PFSK-1 (cell line): ENCODE measurements around the gene ITFG2.

ENCODE experiments used
- FOXP2 ChIP-seq: optimal IDR thresholded peaks from 2 replicates; pipeline ENCODE3; 2011; ENCODE audit warnings: borderline replicate concordance, control low read depth, inconsistent platforms; ENCODE audit not compliant: insufficient read depth; ENCODE audit errors: extremely low read length, extremely low read depth
- POLR2AphosphoS5 ChIP-seq: IDR thresholded peaks from 2 replicates; pipeline ENCODE4 v1.6.1; 2012; ENCODE audit warnings: low read depth, mild to moderate bottlenecking, control low read depth, low read length, moderate library complexity
- SIN3A ChIP-seq: IDR thresholded peaks from 2 replicates; pipeline ENCODE4 v1.6.1; 2012; ENCODE audit warnings: mild to moderate bottlenecking, low read length, moderate library complexity, borderline replicate concordance; ENCODE audit not compliant: insufficient read depth
- TAF1 ChIP-seq: IDR thresholded peaks from 2 replicates; pipeline ENCODE4 v1.6.1; 2012; ENCODE audit warnings: low read length, control low read depth, borderline replicate concordance; ENCODE audit not compliant: insufficient read depth
- TF ChIP-seq, protein P1 (sequence below), 2 experiments: IDR thresholded peaks; 2 replicates each; pipeline versions ENCODE4 v1.6.1 to v1.8.0; 2011 to 2012; ENCODE audit warnings: low read depth in 2 of 2, low read length in 2 of 2, control low read depth in 1 of 2, inconsistent platforms in 1 of 2, mild to moderate bottlenecking in 1 of 2, moderate library complexity in 1 of 2; ENCODE audit not compliant: insufficient read depth in 1 of 2

The ITFG2 gene

DNA sequence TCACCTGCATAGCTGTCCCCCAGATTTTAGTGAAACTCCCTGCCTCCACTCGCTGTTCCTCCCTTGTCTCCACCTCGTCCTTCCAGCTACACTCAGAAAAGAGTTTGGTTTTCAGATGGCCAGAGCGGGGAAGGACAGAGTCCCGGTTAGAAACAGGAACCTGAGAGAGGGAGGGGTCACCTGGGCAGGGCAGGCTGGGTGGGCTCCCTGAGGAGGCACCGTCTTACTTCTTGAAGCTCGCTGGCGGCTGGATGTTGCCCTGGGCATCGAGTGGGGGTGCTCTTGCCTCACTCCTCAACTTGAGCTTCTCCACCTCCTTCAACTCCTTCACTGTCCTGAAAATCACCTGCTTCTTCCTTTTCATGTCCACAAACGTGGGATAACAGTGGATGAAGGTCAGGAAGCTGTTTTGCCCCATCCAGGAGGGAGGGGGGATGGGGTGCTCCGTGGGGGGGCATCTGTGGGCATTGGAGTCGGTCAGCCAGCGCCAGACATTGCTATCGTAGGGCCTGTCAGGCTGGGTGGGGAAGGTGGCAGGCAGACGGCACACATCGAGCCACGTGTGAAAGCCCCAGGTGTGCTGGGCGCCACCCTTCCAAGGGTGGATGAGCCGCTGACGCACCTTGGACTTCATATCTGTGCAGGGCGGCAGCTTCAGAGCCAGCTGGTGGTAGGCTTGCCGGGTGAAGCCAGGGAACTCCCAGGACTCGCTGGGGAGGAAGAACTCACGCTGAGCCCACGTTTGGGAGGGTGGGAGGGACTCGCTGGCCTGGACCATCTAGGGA lies 42.4 kb downstream of the ITFG2 start:
- no peak for TF ChIP-seq SIN3A
- TF ChIP-seq, protein P1, sequence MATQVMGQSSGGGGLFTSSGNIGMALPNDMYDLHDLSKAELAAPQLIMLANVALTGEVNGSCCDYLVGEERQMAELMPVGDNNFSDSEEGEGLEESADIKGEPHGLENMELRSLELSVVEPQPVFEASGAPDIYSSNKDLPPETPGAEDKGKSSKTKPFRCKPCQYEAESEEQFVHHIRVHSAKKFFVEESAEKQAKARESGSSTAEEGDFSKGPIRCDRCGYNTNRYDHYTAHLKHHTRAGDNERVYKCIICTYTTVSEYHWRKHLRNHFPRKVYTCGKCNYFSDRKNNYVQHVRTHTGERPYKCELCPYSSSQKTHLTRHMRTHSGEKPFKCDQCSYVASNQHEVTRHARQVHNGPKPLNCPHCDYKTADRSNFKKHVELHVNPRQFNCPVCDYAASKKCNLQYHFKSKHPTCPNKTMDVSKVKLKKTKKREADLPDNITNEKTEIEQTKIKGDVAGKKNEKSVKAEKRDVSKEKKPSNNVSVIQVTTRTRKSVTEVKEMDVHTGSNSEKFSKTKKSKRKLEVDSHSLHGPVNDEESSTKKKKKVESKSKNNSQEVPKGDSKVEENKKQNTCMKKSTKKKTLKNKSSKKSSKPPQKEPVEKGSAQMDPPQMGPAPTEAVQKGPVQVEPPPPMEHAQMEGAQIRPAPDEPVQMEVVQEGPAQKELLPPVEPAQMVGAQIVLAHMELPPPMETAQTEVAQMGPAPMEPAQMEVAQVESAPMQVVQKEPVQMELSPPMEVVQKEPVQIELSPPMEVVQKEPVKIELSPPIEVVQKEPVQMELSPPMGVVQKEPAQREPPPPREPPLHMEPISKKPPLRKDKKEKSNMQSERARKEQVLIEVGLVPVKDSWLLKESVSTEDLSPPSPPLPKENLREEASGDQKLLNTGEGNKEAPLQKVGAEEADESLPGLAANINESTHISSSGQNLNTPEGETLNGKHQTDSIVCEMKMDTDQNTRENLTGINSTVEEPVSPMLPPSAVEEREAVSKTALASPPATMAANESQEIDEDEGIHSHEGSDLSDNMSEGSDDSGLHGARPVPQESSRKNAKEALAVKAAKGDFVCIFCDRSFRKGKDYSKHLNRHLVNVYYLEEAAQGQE (IDR thresholded peaks at IDR 0.05; ENCODE audit: insufficient read depth in 1 of 2, low read depth in 2 of 2, low read length in 2 of 2): no peak
- TF ChIP-seq TAF1: no peak
- no peak for TF ChIP-seq FOXP2
- no peak for TF ChIP-seq POLR2AphosphoS5

DNA sequence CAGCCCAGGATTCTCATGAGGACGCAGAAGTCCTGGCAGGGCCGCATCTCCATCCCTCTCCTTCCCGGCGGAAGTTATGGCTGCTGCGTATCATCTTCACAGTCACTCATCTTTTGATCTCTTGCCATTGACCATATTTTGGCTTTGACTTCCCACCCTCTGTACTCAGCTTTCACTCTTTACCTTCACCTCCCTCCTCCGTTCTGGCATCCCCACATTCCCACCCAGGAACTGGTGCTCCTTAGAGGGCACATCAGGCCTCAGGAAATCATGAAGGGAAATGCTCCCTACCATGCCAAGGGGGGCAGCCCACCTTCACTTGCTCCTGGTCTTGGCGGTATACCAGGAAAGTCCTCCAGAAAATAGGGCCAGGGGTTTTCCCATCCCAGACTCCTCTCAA lies 43.1 kb downstream of the ITFG2 start:
- TF ChIP-seq FOXP2: no peak
- TF ChIP-seq TAF1: no peak
- TF ChIP-seq POLR2AphosphoS5: no peak
- TF ChIP-seq, protein P1 (IDR thresholded peaks at IDR 0.05; ENCODE audit: insufficient read depth in 1 of 2, low read depth in 2 of 2, low read length in 2 of 2): no peak
- TF ChIP-seq SIN3A: no peak

DNA sequence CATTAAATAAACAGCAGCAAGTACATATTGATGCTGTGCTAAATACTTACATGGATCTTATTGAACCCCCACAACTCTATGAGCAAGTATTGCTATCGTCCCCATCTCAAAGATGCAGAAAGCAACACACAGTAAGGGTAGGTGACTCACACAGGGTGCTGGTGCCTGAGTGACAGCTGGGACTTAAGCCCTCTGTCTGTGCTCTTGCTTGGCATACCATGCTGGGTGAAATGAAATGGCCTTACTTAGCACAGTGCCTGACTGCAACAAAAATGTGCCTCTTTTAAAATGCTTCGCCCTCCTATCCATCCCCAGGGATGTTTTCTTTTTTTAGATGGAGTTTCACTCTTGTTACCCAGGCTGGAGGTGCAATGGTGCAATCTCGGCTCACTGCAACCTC lies 43.6 kb downstream of the ITFG2 start:
- TF ChIP-seq TAF1: no peak
- TF ChIP-seq, protein P1 (IDR thresholded peaks at IDR 0.05; ENCODE audit: insufficient read depth in 1 of 2, low read depth in 2 of 2, low read length in 2 of 2): no peak
- no peak for TF ChIP-seq SIN3A
- TF ChIP-seq POLR2AphosphoS5: no peak
- no peak for TF ChIP-seq FOXP2

DNA sequence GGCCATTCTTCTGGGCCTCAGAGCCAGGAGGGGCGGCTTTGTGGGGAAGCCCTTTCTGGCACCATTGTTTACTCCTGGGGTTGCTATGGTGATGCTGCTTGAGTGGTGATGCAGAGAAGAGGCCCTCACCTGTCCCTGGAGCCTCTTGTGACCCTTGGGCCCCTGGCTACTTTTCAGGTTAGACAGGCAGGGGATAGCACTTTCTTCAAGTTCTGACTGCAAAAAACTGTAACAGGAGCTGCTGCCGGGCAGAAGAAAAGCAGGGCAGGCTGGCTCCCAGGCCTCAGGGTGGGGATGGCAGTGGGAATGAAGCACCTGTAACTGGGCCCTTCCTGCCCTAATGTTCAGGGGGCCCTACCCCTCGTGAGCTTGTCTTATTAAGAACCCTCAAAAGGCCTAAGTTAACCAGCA lies 44.6 kb downstream of the ITFG2 start, which contains the start of gene TEX52:
TSS of gene TEX52 (minus strand) at position 19 of the 411 bp plus-strand sequence. CDS start at position 6, 13 bp downstream.
- TF ChIP-seq SIN3A: no peak
- no peak; the same call in 1 of the 2 replicates for TF ChIP-seq POLR2AphosphoS5
- no peak for TF ChIP-seq TAF1
- TF ChIP-seq FOXP2: no peak
- TF ChIP-seq, protein P1 (IDR thresholded peaks at IDR 0.05; ENCODE audit: insufficient read depth in 1 of 2, low read depth in 2 of 2, low read length in 2 of 2): no peak
